K562 (cell line): ENCODE results near the gene ENTR1. TPM values are rescaled to one million over a fixed set of nuclear protein-coding genes. Genes with fewer than 3 reads are reported as not detected.

Source experiments
- CHD7 ChIP-seq: fragments of 200-600 bp; sonication (generic); IDR thresholded peaks from one replicate; pipeline ENCODE4 v1.6.1; 2012; ENCODE audit warnings: mild to moderate bottlenecking, low read depth, low read length, inconsistent platforms
- ESRRA ChIP-seq: fragments of 450-650 bp; IDR thresholded peaks from 2 replicates; pipeline ENCODE4 v1.6.1; 2014; ENCODE audit warnings: low read depth, mild to moderate bottlenecking, moderate library complexity, borderline replicate concordance
- KLF6 ChIP-seq: fragments of 250-450 bp; sonication (Bioruptor Pico); IDR thresholded peaks from 2 replicates; pipeline ENCODE4 v1.4.0; 2020; ENCODE audit warnings: mild to moderate bottlenecking, moderate library complexity, borderline replicate concordance
- PCBP2 ChIP-seq: fragments of 200-400 bp; formaldehyde crosslinking; IDR thresholded peaks from 2 replicates; pipeline ENCODE4 v1.6.1; 2018; ENCODE audit warnings: low read length, low read depth, mild to moderate bottlenecking, moderate library complexity; ENCODE audit not compliant: poor library complexity, severe bottlenecking
- STAT6 ChIP-seq: sonication (generic); formaldehyde crosslinking; IDR thresholded peaks from 2 replicates; pipeline ENCODE4 v1.8.1; 2023; ENCODE audit warnings: mild to moderate bottlenecking, missing genetic modification reagents
- TSHZ1 ChIP-seq: fragments of 250-450 bp; sonication (Bioruptor Pico); IDR thresholded peaks from 2 replicates; pipeline ENCODE4 v1.4.0; 2020; ENCODE audit warnings: mild to moderate bottlenecking, moderate library complexity
- ZNF24 ChIP-seq: fragments of 450-650 bp; IDR thresholded peaks from 2 replicates; pipeline ENCODE4 v1.6.1; 2016
- ZNF740 ChIP-seq, 3 experiments: fragments of 200-800 bp in 1 of 3; sonication (Bioruptor generic) in 1 of 3; sonication (generic) in 1 of 3; formaldehyde crosslinking in 1 of 3; IDR thresholded peaks; 2 replicates each; pipeline versions ENCODE4 v1.6.1 to v1.8.0; 2016 to 2022; ENCODE audit warnings: mild to moderate bottlenecking in 2 of 3, missing compliant biosample characterization in 2 of 3, missing genetic modification characterization in 2 of 3, missing genetic modification reagents in 1 of 3
- polyA plus RNA-seq, 8 experiments: library from polyadenylated mRNA; depleted of rRNA in 4 of 8; stranded (reverse) in 5 of 8; unstranded in 3 of 8; fragments of >200 nt; fragmentation: Nextera tagmentation in 2 of 8; fragmentation: Illumina TruSeq in 1 of 8; extraction: Ambion mirVana in 2 of 8; extraction: Trizol in 1 of 8; gene quantifications; 2 replicates each; pipeline versions ENCODE4 v1.2.1 to v1.2.3, GENCODE V29; 2011 to 2014; ENCODE audit warnings: inconsistent platforms in 1 of 8, missing spikeins in 1 of 8
- total RNA-seq, 7 experiments: library from RNA; depleted of rRNA in 6 of 7; stranded (reverse); fragments of >200 nt in 6 of 7; fragmentation: Illumina TruSeq in 2 of 7; extraction: Trizol in 2 of 7; gene quantifications; 2 replicates each; pipeline versions ENCODE4 v1.2.1 to v1.2.3, GENCODE V29; 2011 to 2021; ENCODE audit warnings: low replicate concordance in 1 of 7

Gene ENTR1
- total and polyA plus RNA-seq, 9 of the 15 experiments (the other 6 are each of a cell fraction or from before 2014, with no cell fraction given): 6.7 to 106 (median 72.6) TPM

- TF ChIP-seq CHD7 (no peak), ESRRA (no peak), PCBP2 (no peak), ZNF740 (CRISPR knock-in tag; IDR thresholded peaks at IDR 0.05) (no peak), ZNF740 (tag; IDR thresholded peaks at IDR 0.05) (no peak), STAT6 (CRISPR knock-in tag) (no peak), ZNF24 (no peak), KLF6 (CRISPR knock-in tag) (no peak), TSHZ1 (CRISPR knock-in tag) (no peak)
These were observed 27.0 kb downstream of the ENTR1 start (continued) for GRCh38 chr9:136383436-136383835.
